SK-N-SH treated with all-trans-retinoic acid at 6 μM for 48 hours (cell line): Measurements from ENCODE around the gene ZCCHC14.

Source experiments
- ARNTL ChIP-seq: fragments of 450-650 bp; formaldehyde crosslinking; IDR thresholded peaks from 2 replicates; pipeline ENCODE4 v1.5.0; 2020; ENCODE audit warnings: low read depth, mild to moderate bottlenecking, moderate library complexity, borderline replicate concordance
- ESRRG ChIP-seq: fragments of 250-450 bp; sonication (Bioruptor Pico); IDR thresholded peaks from 2 replicates; pipeline ENCODE4 v1.6.1; 2021; ENCODE audit warnings: mild to moderate bottlenecking
- ISL1 ChIP-seq: fragments of 250-450 bp; sonication (Bioruptor Pico); IDR thresholded peaks from 2 replicates; pipeline ENCODE4 v2.1.2; 2022; ENCODE audit warnings: mild to moderate bottlenecking, moderate library complexity
- OSR1 ChIP-seq: fragments of 250-450 bp; sonication (Bioruptor Pico); IDR thresholded peaks from 2 replicates; pipeline ENCODE4 v1.8.0; 2022; ENCODE audit warnings: moderate library complexity, mild to moderate bottlenecking, inconsistent platforms
- RARB ChIP-seq: fragments of 250-450 bp; sonication (Bioruptor Pico); IDR thresholded peaks from 2 replicates; pipeline ENCODE4 v1.8.0; 2021; ENCODE audit warnings: mild to moderate bottlenecking, moderate library complexity
- SNAI2 ChIP-seq: fragments of 250-450 bp; sonication (Bioruptor Pico); IDR thresholded peaks from 2 replicates; pipeline ENCODE4 v1.5.0; 2020; ENCODE audit warnings: mild to moderate bottlenecking, moderate library complexity
- ZFP30 ChIP-seq: fragments of 450-650 bp; formaldehyde crosslinking; IDR thresholded peaks from 2 replicates; pipeline ENCODE4 v1.5.0; 2022; ENCODE audit warnings: mild to moderate bottlenecking, moderate library complexity
- ZNF565 ChIP-seq: fragments of 450-650 bp; formaldehyde crosslinking; conservative IDR thresholded peaks from 2 replicates; pipeline ENCODE4 v1.5.0; 2020; ENCODE audit warnings: low read depth, mild to moderate bottlenecking, moderate library complexity
- ZNF70 ChIP-seq: fragments of 450-650 bp; formaldehyde crosslinking; IDR thresholded peaks from 2 replicates; pipeline ENCODE4 v1.5.0; 2020; ENCODE audit warnings: mild to moderate bottlenecking, moderate library complexity
- TF ChIP-seq, protein P1 (sequence below): fragments of 250-450 bp; sonication (Bioruptor Pico); IDR thresholded peaks from 2 replicates; pipeline ENCODE4 v1.8.0; 2020; ENCODE audit warnings: mild to moderate bottlenecking, moderate library complexity, borderline replicate concordance
- TF ChIP-seq, protein P2 (sequence below): fragments of 250-450 bp; sonication (Bioruptor Pico); IDR thresholded peaks from 2 replicates; pipeline ENCODE4 v1.5.1; 2021; ENCODE audit warnings: mild to moderate bottlenecking, moderate library complexity
- TF ChIP-seq, protein P3 (sequence below): fragments of 250-450 bp; sonication (Bioruptor Pico); IDR thresholded peaks from 2 replicates; pipeline ENCODE4 v1.5.0; 2020; ENCODE audit warnings: mild to moderate bottlenecking, moderate library complexity
- TF ChIP-seq, protein P4 (sequence below): fragments of 250-450 bp; sonication (Bioruptor Pico); IDR thresholded peaks from 2 replicates; pipeline ENCODE4 v1.5.1; 2020; ENCODE audit warnings: low read depth, mild to moderate bottlenecking, moderate library complexity

DNA sequence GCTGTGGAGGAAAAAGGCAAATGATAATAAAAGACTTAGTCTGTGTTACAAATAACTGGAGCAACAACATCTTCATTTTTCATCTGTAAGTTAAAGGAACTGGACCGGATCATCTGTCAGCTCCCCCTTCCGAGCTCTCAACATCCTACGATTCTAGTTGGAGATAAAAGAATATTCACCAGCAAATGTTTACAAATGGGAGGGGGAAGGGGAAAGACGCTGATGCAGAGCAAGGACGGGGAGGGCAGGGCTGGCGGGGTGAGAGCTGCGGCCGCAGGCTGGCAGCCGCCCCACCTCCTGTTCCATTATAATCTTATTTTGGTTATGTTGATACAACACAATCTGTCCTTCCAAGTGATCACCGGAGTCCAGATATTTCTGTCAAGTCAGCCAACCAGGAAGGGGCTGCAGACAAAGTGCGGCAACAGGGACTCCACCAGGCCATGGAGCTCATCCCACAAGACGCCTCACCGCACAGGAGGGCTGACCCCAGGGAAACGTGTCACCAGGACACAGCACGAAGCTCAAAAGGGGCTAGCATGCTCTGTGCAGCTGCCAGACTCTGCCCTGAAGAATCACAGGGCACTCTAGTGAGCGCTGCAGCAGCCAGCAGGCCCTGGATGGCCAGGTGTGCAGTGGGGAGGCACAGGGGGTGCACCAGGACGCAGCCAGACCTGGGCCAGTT, 128.9 kb downstream of the ZCCHC14 start:
- TF ChIP-seq, protein P1, sequence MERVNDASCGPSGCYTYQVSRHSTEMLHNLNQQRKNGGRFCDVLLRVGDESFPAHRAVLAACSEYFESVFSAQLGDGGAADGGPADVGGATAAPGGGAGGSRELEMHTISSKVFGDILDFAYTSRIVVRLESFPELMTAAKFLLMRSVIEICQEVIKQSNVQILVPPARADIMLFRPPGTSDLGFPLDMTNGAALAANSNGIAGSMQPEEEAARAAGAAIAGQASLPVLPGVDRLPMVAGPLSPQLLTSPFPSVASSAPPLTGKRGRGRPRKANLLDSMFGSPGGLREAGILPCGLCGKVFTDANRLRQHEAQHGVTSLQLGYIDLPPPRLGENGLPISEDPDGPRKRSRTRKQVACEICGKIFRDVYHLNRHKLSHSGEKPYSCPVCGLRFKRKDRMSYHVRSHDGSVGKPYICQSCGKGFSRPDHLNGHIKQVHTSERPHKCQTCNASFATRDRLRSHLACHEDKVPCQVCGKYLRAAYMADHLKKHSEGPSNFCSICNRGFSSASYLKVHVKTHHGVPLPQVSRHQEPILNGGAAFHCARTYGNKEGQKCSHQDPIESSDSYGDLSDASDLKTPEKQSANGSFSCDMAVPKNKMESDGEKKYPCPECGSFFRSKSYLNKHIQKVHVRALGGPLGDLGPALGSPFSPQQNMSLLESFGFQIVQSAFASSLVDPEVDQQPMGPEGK = no peak
- TF ChIP-seq ESRRG (CRISPR knock-in tag) (no peak), SNAI2 (CRISPR knock-in tag) (no peak), ZNF565 (no peak), RARB (CRISPR knock-in tag) (no peak), ZNF70 (CRISPR knock-in tag) (no peak), OSR1 (CRISPR knock-in tag) (no peak), ISL1 (CRISPR knock-in tag) (no peak), ARNTL (CRISPR knock-in tag) (no peak), ZFP30 (no peak)
- TF ChIP-seq, protein P2, sequence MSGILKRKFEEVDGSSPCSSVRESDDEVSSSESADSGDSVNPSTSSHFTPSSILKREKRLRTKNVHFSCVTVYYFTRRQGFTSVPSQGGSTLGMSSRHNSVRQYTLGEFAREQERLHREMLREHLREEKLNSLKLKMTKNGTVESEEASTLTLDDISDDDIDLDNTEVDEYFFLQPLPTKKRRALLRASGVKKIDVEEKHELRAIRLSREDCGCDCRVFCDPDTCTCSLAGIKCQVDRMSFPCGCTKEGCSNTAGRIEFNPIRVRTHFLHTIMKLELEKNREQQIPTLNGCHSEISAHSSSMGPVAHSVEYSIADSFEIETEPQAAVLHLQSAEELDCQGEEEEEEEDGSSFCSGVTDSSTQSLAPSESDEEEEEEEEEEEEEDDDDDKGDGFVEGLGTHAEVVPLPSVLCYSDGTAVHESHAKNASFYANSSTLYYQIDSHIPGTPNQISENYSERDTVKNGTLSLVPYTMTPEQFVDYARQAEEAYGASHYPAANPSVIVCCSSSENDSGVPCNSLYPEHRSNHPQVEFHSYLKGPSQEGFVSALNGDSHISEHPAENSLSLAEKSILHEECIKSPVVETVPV = no peak
- TF ChIP-seq, protein P3, sequence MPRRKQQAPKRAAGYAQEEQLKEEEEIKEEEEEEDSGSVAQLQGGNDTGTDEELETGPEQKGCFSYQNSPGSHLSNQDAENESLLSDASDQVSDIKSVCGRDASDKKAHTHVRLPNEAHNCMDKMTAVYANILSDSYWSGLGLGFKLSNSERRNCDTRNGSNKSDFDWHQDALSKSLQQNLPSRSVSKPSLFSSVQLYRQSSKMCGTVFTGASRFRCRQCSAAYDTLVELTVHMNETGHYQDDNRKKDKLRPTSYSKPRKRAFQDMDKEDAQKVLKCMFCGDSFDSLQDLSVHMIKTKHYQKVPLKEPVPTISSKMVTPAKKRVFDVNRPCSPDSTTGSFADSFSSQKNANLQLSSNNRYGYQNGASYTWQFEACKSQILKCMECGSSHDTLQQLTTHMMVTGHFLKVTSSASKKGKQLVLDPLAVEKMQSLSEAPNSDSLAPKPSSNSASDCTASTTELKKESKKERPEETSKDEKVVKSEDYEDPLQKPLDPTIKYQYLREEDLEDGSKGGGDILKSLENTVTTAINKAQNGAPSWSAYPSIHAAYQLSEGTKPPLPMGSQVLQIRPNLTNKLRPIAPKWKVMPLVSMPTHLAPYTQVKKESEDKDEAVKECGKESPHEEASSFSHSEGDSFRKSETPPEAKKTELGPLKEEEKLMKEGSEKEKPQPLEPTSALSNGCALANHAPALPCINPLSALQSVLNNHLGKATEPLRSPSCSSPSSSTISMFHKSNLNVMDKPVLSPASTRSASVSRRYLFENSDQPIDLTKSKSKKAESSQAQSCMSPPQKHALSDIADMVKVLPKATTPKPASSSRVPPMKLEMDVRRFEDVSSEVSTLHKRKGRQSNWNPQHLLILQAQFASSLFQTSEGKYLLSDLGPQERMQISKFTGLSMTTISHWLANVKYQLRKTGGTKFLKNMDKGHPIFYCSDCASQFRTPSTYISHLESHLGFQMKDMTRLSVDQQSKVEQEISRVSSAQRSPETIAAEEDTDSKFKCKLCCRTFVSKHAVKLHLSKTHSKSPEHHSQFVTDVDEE (CRISPR knock-in tag) = no peak
- TF ChIP-seq, protein P4, sequence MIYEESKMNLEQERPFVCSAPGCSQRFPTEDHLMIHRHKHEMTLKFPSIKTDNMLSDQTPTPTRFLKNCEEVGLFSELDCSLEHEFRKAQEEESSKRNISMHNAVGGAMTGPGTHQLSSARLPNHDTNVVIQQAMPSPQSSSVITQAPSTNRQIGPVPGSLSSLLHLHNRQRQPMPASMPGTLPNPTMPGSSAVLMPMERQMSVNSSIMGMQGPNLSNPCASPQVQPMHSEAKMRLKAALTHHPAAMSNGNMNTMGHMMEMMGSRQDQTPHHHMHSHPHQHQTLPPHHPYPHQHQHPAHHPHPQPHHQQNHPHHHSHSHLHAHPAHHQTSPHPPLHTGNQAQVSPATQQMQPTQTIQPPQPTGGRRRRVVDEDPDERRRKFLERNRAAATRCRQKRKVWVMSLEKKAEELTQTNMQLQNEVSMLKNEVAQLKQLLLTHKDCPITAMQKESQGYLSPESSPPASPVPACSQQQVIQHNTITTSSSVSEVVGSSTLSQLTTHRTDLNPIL (CRISPR knock-in tag) = no peak
